ENCODE results near the gene RTN4R.

RTN4R gene

DNA sequence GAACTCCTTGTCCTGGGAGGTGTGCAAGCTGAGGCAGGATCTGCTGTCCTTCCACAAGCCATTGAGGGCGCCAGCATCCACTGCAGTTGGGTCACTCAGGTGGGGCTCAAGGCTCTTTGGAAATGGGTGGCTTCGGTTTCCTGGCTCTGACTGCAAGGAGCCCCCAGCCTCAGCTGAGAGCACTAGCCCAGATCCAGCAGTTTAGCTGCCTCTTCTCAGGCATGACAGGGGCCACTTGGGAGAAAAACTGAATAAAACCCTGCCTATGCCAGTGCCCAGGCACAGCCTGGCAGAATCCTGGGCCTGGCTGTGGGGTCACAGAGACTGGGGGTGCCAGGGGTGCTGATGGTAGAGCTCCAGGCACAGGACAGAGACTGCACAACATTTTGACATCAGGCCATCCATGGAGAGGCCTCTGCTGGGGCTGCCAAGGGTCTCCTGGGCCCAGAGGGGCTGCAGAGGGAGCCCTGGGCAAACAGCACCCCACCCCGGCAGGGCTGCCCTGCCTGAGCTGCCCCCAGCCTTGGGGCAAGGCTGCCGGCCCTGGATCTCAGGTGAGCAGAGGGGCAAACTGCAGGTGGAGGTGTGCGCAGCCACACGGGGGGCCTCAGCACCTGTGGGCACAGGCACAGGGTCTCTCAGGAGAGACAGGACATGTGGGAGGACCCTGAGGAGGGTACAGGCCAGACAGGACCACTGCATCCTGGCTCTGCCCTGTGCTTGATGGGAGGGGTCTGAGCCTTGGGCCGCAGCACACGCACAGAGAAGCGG, 28.3 kb downstream of the RTN4R start:
- DNase-seq: no peak

DNA sequence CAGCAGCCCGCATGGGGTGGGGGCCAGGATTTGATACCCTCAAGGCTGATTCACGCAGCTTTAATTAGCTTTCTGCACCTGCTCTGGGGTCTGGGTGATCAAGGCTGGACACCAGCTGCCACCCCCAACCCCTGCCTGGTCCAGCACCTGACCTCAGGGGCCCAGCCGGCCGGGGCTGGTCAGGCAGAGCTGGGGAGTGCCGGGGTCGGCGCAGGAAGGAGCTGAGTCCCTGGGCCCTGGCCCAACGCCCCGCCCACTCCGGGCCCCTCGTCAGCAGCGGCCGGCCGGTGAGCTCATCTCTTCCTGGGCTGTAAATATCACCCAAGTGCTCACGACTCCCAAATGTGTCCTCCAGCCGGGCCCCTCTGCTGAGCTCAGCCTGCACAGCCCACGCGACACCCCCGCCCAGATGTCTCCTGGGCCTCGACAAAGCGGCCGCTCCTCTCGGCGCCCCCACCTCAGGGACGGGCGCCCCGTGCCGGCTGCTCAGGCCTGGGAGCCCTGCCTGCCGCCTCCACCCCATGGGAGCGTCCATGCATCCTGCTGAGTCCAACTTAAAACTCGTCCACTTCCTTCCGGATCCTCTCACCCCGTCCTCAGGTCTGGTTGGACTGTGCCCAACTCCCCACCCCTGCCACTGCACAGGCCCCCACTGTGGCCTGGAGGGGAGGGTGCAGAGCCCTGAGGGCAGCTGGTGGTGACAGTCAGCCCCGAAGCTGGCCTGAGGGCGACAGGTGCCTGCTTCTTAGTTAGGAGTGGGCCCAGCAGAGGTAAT, 29.0 kb downstream of the RTN4R start:
- DNase-seq: peak; percentile 51

DNA sequence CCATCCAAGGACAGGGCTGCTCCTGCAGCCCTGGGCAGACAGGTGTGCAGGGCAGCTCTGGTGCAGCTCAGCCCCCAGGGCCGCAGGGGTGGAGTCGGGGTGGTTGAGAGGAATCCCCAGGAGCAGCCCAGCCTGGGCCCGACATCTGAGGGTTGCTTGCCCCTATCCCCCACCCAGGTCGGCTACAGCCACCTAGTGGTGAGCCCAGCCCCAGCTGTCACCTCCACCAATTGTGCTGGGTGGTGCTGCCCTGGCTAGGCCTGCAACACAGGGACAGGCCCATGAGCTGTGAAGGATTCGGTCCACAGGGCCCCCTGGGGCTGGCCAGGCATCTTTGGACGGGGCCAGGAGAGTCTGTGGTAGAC, 29.6 kb downstream of the RTN4R start:
- DNase-seq: peak; percentile 67

GRCh38 chr22:20237480-20238440, 30.4 kb downstream of the RTN4R start:
- no peak for DNase-seq

- no peak for DNase-seq
Observed at GRCh38 chr22:20236052-20236717, 31.9 kb downstream of the RTN4R start.

GRCh38 chr22:20235389-20235991, 32.6 kb downstream of the RTN4R start:
- DNase-seq: no peak

DNA sequence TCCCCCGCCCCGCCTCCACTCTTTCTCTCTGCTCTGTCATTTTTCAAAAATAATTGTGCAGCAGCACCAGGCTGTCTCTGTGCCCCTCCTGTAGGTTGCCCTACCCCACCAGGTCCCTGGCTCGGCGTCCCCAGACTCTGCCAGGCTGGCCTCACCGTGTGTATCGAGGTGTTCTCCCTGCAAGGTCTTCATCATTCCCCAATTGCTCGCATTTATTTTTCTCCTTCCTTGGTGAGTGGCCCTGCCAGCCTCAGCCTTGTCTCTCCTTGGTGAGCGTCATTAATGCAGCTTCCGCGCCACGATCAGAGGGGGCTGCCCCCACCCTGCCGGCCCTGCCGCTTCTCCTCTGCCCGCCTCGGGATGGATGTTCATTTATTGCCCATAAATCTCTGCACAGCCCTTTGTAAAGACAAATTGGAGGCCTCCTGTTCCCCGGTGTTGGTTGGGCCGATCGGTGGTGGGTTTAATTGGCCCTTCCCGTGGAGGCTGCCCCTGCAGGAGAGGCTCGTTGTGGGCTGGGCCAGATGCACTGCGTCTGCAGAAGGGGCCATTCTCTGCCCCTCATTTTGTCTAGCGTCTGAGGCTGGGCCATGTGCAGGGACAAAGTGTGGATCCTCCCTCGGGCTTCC, 33.2 kb downstream of the RTN4R start:
- peak; percentile 45 for DNase-seq

- DNase-seq: no peak
Observed at GRCh38 chr22:20234314-20234682, 33.8 kb downstream of the RTN4R start.

- no peak for DNase-seq
Observed at GRCh38 chr22:20233351-20234313, 34.5 kb downstream of the RTN4R start.

GRCh38 chr22:20232781-20233180, 35.3 kb downstream of the RTN4R start:
- DNase-seq: no peak

DNA sequence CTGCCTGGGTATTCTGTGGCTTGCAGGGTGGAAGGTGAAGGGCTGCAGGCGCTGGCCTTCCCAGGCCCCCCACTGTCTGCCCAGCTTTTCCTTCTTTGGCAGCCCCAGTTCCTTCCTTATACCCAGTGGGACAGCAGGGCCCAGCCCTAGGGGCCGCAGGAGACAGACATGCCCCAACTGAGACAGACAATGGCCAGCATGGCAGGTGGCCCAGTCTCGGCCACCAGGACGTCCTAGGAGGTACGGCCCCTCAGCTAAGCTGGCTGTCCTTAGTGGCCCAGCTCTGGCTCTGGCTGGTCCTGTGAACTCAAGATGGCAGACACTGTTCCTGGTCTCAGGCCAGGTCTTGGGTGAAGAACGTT, 35.9 kb downstream of the RTN4R start:
- no peak for DNase-seq

GRCh38 chr22:20231514-20232236, 36.4 kb downstream of the RTN4R start:
- DNase-seq: no peak

- DNase-seq: no peak
Observed at GRCh38 chr22:20230777-20231420, 37.2 kb downstream of the RTN4R start.

- DNase-seq: no peak
Observed at GRCh38 chr22:20229916-20230775, 38.0 kb downstream of the RTN4R start.

GRCh38 chr22:20228939-20229272, 39.2 kb downstream of the RTN4R start:
- no peak for DNase-seq

DNA sequence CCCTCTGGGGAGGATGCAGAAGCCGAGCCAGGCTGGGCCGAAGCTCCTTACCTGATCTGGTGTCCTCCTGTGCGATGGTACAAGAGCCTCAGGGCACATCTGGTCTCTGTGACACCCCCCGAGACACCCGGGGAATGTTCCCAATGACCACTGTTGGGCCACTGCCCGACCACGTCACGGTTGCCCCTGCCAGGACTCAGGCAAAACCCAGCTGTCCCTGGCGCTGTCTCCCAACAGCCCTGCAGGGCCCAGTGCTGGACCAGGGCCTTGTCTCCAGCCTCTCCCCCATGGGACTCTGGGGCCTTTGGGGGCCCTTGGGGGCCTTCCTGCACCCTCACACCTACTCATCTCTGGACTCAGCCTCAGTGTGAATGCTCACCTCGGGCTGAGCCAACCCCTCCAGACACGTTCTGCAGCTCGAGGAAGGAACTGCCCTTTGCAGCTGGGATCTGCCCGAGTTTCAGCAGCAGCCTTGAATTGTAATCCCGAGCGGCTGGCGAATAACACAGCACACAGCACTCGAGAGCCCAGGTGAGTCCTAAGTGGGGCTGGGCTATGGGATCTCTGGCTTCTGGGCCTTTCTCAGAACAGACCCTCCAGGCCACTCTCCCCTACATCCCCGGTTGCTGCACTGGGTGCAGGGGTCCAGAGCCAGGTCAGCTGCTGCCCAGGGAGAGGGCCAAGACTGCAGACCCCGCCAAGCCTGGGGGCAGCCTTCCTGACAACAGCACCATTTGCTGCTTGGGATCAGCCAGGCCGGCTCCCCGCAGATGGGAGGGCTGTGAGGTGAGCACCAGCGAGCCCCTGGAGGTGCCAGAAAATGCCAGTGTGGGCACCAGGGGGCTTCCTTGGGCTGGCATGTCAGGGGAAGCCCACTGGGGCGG, 39.8 kb downstream of the RTN4R start:
- DNase-seq: no peak

DNA sequence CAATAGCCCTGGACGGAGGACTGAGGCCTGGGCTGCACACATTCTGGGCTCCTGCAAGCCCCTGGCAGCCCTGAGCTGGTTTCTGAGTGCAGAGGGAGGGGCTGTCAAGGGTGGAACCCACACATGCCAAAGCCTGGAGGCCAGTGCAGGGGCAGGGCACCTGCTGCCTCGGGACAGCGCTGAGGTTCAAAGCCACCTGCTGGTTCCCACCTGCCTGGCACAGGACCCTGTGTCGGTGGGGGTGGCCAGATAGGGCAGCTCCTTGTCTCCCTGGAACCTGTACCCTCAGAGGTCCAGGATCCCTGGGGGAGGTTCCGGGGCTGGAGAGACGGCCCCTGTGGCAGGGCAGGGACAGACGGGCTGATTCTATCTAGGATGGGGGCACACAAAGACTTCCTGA, 40.8 kb downstream of the RTN4R start:
- no peak for DNase-seq

Data from eye (tissue), 1 donor.